Left renal pelvis (tissue), 4 donors: ENCODE measurements around the gene TANC1. TPM values are rescaled to one million over a fixed set of nuclear protein-coding genes. Genes with fewer than 3 reads are reported as not detected.

ENCODE experiments used
- DNase-seq, 4 donors: peaks; one replicate each; pipeline ENCODE4 v3.0.0-alpha.2; 2013; ENCODE audit warnings: low read depth in 4 of 4, low spot score in 3 of 4
- polyA plus RNA-seq, 4 donors: library from polyadenylated mRNA; unstranded; fragments of 120-200 nt; gene quantifications; one replicate each; pipeline ENCODE4 v1.2.1, GENCODE V29; 2013; ENCODE audit not compliant: insufficient read length in 4 of 4

The TANC1 gene
- polyA plus RNA-seq, 4 donors: 25.6 to 60.1 (median 53.5) TPM

DNA sequence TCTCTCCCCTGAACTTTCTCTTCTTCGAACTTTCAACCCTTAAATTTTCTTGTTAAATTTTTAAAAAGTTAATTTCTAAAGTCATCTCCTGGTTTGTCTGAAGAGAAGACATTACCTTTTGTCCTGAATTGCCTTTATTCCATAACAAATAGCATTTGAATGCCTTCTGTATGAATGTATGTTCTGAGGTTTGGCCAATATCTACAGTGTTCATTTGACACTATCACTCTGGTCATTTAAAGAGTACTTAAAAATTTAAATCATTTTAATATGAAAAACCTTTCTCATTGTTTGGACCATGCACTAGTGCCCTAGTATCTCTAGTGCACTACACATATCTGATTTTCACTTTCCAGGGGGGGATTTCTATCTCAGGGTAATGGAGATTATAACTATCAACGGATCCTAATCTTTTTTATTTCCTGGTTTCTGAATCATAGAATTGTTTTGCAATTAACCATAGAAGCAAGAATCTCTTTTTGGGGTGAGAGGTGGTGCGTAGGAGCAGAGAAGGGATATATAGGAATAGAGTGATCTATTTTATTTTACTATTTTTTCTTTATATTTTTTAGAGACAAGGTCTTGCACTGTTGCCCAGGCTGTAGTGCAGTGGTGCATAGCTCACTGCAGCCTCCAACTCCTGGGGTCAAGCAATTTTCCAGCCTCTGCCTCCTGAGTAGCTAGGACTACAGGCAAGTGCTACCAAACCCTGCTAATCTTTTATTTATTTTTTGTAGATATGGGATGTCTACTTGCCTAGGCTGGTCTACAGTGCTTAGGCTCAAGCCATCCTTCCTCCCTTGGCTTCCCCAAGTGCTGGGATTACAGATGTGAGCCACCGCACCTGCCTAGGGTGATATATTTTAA is 25.5 kb downstream of the TANC1 start:
- DNase-seq: no peak

DNA sequence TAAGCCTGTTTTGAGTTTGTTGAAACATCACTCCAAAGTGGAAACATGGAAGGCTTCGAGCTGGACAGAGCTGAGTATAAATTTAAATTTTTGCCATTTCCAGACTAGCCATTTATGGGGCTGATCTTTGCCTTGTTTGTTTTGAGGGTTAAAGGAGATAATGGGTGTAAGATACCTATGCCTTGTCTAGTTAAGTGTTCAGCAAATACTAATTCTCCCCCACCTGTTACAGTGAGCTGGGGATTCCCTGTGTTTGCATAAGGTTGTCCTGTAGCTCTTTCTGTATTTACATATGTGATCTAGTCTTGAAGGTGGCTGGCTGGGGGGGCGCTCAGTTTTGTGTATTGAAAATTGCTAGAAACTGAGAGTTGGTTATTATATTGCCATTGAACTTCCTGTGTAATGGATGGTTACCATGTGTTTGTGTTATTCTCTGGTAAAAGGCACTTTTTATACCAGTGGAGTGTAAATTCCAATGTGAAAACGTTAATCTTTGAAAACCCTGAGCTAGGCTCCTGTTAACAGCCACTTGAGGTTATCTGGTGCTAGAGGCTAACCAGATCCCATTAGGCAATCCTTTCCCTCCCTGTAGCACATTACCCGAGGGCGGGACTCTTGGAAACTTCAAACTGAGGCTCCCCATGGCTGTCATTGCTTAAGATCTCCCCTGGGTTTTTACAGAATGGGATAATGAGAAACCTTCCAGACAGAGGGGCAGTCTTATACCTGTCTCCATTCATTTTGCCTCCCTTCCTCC is 26.7 kb downstream of the TANC1 start:
- no peak for DNase-seq

DNA sequence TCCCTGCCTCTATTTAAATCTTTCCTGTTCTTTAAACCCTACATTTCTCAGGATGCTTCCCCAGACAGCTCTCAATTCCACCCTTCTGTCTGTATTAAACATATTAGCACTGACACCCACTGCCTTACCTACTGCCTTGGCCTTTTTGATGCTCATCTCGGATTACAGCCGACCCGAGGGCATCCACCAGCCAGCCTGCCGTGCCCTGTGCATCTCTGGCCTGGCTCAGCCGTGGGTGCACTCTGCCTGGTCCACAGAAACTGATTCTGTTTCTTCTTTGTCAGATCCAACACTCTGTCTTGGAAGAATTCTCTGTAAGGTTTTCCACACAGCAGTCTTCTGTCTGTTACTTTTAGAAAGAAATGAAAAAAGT is 27.2 kb downstream of the TANC1 start:
- DNase-seq: no peak

DNA sequence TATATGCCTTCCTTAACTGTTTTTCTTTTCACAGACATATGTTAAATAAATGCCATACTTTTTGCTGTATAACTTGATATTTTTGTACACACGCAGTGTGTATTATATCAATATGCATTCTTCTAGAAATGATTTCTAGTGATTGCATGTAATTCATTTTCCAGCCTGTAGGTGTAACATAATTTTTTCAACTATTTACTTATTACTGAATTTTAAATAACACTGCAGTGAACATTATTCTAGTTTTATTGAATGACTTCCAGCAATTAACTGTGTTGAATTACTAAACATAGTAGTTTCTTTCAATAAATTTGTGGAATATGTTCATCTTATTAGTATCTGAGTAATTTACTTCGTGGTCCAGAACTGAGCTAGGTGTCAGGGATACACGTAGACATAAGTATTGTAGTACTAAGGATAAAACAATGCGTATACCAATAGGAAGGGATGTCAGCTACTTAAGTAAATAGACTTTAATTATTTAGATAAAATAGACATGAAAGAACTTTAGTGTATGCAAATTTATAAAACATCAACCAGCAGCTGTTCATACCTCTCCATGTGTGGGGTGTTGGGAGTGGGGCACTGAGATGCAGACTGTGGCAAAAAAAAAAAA is 28.0 kb downstream of the TANC1 start:
- no peak for DNase-seq

DNA sequence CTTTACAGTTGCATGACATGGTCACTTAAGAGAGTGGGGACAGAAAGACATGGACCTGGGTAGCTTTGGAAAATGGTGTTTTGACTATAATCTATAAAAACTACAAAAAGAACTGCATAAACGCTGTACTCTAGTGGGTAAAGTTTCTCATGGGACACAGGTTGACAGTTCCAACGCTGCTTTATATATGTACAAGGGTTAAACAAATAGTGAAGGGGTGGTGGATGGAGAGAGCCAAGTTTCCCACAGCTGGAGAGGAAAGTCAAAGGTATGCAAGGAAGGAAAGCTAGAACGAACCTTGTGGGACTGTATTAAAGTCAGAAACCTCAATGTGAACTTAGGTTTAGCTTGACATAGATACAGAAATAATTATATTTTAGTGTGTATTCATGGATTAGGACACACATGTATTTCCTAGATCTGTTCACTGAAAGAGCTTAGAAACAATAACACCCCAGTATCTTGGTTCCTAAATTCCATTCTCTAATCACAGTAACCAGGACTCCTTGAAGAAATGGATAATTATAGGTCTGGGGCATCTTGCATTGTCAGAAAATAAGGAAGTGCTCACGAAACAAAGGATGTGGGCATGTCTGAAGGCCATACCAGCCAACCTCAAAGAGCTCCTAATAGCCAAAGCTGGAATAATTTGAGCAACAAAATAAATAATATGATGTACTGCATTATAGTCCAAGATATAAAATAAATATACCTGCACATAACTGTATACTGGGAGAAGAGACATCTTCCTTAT is 28.8 kb downstream of the TANC1 start:
- no peak for DNase-seq

DNA sequence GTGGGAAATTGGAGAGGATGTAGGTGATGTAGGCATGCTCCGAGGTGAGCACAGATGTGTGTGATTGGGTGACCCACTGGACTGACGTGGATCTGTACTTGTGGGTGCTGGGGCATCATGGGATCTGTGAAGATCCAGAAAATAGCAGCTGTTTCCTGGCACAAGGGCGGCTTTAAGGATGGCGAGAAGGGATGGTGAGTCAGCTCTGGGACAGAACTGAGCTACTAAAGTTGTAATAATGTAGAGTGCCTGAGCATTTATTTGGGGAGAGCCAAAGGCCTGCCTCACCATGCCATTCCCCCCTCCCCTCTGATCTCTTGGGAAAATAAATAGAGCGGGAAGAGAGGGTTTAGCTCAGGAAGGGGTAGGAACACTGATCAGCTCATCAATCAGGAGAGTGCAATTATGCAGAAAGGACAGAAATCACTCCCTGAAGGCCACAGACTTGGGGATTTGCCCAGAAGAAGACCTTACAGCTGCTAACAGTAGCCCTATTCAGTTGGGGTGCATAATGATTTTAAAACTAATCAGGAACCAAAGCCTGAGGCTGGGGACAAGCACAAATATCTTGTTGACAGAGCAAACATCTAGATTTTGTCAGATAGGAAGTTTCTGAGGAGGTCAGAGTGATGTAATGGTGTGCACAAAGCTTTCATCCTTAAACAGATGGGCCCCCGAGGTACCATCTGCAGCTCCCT is 30.3 kb downstream of the TANC1 start:
- no peak for DNase-seq

DNA sequence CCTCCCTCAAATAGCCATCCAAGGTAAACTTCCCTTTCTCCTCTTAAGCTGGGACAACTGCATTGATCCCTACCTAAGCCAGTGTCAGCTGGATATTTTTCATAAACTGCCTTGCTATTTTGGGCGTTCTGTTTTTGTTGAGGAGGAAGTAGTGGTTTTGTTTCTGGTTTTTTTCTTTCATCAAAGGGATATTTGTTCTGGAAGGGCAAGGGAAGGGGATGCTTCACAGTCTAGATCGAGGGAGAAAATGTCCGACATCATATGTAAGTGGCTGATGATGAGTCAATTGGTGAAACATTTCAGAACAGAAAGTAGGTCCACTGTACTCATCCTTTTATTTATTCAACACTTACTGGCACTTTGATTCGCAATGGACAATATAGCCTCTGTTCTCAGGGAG is 31.0 kb downstream of the TANC1 start:
- DNase-seq: no peak

DNA sequence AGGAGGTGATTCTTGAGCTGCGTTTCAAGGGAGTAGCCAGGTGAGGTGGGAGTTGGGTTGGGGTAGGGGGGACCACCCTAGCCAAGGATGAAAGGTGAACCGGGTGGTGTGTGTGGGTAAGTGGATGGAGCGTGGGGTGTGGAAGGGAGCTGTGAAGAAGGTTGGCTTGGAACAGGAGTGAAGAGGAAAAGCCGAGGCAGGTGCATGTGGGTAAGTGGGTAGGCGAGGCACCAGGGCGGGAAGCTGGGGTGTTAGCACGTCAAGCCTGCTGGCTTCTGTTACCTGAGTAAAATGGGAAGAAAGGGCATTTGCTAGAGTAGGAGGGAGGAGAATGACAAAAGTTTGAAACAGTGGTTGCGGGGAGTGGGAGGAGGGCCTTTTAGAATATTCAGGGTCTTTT is 31.6 kb downstream of the TANC1 start:
- DNase-seq: no peak

DNA sequence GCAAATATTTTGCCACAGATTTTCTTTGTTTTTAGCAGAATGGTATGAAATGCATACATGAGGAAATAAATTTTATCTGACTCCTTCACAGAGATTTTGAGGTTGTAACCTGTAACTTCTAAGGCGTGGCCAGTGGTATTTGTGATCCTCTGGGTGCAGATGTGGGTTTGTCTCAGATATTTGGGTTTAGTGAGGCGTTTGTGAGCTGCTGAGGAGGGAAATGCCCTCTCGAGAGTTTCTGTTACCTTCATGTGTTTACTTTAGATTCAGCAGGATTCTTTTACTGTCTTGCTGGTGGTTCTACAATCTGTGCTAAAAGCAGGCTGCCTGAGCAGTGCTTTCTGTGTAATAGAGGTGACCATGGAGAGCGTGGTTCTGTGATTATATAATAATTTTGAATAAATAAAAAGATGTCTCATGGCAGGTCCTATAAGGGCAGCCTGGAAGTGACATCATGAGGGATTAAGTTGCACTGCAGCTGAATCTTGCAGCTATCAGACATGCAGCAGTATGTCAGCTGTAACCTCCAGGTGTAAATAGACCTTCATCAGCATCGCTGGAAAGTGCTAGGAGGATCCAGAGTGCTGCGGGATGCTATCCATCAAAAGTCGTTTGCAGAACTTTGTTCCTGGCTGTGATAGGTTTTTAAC is 34.1 kb downstream of the TANC1 start:
- DNase-seq: no peak

DNA sequence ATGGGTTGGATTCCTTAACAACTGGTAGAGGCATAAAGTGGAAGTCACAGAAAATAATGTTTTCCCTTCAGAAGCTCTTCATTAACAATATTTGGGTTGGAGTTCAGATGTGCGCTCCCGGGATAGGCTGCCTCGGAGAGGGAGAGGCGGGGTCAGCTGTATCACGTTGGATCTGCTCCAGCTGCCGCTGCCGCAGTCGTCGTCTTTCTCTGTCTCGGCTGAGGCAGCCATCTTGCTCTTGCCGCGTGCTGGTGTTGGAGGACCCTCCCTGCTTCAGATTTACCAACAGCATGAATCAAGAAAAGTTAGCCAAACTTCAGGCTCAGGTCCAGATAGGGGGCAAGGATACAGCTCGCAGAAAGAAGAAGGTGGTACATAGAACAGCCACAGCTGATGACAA is 35.1 kb downstream of the TANC1 start:
- DNase-seq: no peak

DNA sequence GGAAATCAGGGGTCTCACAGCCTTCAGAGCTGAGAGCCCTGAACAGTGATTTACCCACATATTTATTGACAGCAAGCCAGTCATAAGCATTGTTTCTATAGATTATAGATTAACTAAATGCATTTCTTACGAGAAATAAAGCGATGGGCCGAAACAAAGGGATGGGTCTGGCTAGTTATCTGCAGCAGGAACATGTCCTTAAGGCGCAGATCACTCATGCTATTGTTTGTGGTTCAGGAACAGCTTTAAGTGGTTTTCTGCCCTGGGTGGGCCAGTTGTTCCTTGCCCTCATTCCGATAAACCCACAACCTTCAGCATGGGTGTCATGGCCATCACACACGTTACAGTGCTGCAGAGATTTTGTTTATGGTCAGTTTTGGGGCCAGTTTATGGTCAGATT is 36.4 kb downstream of the TANC1 start:
- DNase-seq: no peak

DNA sequence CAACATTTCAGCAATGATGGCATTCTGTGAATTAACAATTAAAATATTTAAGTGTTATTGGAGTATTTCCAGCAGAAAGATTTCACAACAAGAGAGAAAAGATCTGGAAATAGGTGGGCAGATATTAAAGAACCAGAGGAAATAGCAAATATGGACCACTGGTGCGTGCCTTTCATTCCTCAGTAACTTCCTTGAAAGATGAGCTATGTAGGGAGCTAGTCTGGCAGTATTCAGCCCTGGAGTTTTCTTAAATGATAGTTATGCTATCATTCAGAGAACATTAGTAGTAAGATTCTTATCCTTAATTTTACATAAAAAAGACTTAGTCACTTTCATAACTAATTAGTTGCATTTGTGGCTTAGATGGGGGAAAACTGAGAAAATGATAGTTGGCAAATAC is 41.5 kb downstream of the TANC1 start:
- no peak for DNase-seq

DNA sequence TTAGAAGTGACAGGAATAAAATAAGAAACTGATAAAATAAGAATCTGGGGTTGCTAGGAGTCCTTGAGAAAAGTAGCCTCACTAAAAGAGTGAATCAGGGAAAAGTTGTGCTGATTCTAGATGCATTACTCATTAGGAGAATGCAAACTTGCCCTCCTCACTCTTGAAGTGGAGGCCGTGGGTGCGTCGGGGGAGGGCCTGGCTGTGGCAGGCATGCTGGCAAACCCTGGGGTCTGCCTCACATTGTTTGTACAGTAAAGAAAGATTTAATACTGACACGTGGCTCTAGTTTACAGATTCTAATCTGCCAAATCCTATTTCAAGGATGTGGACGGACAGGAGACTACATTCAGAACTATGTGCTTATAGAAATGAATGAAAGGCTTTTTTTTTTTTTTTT is 41.9 kb downstream of the TANC1 start:
- DNase-seq: no peak

DNA sequence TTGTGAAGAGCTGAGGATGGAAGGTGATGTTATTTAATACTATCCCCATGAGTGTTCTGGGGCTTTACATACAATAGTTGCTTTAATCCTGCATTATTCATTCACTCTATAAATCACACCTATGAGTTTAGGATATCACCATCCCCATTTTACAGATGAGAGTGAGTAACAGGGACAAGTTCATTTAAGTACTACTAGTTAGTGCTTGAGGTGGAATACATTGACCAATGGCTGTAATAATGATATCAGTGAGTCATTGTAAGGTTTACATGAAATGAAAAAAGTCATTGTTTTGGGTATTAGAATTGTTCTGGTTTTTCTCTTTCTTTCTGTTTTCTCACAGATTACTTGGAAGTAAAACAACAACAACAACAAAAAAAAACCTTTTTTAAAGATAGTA is 42.5 kb downstream of the TANC1 start:
- no peak for DNase-seq

DNA sequence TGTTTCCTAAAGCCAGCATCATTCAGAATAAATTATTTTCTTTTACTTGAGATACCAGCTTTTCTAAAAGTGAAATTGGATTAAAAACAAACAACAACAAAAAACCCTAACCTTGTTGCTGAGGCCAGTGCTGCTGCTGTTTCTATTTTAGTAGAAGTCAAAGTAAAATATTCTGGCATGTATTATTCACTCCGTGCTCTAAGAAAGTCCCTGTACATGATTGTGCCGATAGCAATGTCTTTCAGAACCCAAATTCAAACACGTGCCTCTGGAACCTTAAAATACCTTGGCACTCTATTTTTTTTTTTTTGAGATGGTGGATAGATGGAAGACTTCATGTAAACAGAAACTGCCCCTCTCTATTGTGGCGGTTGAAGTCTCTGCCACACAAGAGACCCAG is 43.7 kb downstream of the TANC1 start:
- no peak for DNase-seq

DNA sequence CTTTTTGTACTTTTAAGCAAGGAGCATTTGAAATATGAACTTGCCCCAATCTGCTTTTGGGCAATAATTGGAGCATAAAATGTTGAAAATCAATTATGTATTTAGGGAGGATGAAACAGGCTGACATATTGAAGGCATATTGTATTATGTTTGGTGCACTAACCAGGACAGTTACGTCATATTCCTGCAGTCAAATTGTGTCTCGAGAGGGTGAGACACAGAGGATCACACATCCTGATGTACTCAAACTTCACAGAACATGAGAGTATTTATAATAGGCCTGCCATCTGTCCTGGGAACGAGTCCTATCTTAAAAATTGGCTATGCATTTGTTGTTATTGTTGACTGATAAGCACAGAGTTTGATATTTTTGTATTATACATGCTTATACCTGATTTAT is 44.7 kb downstream of the TANC1 start:
- no peak for DNase-seq

DNA sequence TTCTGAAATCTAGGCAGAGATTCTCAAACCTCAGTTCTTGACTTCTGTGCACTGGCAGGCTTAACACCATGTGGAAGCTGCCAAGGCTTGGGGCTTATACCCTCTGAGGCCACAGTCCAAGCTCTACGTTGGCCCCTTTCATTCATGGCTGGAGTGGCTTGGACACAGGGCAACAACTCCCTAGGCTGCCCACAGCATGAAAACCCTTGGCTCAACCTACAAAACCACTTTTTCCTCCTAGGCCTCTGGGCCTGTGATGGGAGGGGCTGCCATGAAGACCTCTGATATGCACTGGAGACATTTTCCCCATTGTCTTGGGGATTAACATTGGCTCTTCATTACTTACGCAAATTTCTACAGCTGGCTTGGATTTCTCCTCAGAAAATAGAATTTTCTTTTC is 46.7 kb downstream of the TANC1 start:
- DNase-seq: no peak

DNA sequence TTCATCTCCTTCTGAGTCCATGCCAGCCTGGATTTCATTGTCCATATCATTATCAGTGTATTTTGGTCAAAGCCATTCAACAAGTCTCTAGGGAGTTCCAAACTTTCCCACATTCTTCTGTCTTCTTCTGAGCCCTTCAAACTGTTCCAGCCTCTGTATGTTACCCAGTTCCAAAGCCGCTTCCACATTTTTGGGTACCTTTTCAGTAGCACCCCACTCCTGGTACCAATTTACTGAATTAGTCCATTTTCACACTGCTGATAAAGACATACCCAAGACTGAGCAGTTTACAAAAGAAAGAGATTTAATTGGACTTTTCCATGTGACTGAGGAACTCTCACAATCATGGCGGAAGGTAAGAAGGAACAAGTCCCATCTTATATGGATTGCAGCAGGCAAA is 47.4 kb downstream of the TANC1 start:
- no peak for DNase-seq

DNA sequence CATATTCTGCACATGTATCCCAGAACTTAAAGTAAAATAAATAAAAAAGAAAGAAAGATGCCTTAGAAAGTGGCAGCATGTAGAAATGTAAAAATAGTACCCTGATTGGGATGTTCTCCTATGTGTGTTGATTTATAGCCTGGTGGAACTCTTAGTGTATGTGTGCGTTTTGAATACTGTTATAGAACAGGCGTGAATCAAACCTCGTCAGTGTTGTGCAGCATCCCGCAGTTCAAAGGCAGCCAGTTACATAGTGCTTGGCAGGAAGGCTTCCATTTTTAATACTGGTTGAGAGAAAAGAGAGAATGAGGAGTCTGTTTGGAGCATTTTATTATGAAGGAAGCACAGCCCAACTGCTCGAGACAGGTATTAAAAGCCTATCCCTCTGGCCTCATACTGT is 49.4 kb downstream of the TANC1 start:
- DNase-seq: no peak

DNA sequence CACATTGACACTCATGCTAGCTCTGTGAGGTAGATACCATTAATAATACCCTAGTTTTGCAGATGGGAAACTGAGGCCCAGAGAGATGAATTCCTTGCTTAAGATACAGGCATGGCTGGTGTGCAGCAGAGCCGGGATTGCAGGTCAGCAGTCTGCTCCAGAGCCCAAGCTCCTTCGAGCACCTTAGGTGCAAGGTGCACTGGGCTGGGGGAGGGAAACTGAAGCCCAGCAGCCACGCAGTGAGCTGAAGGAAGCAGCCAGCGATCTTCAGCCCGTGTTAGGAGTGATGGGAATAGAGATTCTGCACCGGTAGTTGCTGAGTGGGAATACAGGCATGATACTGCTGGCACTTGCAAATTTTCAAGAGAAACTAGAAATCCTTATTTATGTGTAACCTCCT is 50.6 kb downstream of the TANC1 start:
- no peak for DNase-seq
